Karpas-422 (cell line): ENCODE measurements around the gene RANBP3L. TPM values are rescaled to one million over a fixed set of nuclear protein-coding genes. Genes with fewer than 3 reads are reported as not detected.

Experiments used
- DNase-seq: peaks from one replicate; pipeline ENCODE4 v3.0.0-alpha.2; 2015
- H2AFZ ChIP-seq: fragments of 200-600 bp; sonication (generic); 2 replicates; pipeline ENCODE4 v1.6.1; 2014; ENCODE audit warnings: antibody characterized with exemption, low read length, mixed read lengths
- H3K27ac ChIP-seq: fragments of 200-600 bp; sonication (generic); 2 replicates; pipeline ENCODE4 v1.5.1; 2014; ENCODE audit warnings: mild to moderate bottlenecking, low read length, moderate library complexity
- H3K27me3 ChIP-seq: fragments of 200-600 bp; sonication (generic); 2 replicates; pipeline ENCODE4 v1.6.1; 2014; ENCODE audit warnings: low read length, mixed read lengths
- H3K36me3 ChIP-seq: fragments of 200-600 bp; sonication (generic); 2 replicates; pipeline ENCODE4 v1.6.1; 2014; ENCODE audit warnings: low read length, mixed read lengths; ENCODE audit not compliant: insufficient read depth
- H3K4me1 ChIP-seq: fragments of 200-600 bp; sonication (generic); 2 replicates; pipeline ENCODE4 v1.6.1; 2014; ENCODE audit warnings: mild to moderate bottlenecking, low read length, mixed read lengths
- H3K4me2 ChIP-seq: fragments of 200-600 bp; sonication (generic); 2 replicates; pipeline ENCODE4 v1.6.1; 2014; ENCODE audit warnings: low read length, low read depth, mild to moderate bottlenecking; ENCODE audit not compliant: poor library complexity, severe bottlenecking
- H3K4me3 ChIP-seq: fragments of 200-600 bp; sonication (generic); 2 replicates; pipeline ENCODE4 v1.5.1; 2014; ENCODE audit warnings: mild to moderate bottlenecking, antibody characterized with exemption, low read length, mixed read lengths
- H3K79me2 ChIP-seq: fragments of 200-600 bp; sonication (generic); 2 replicates; pipeline ENCODE4 v1.6.1; 2014; ENCODE audit warnings: mild to moderate bottlenecking, low read length, mixed read lengths
- H3K9ac ChIP-seq: fragments of 200-600 bp; sonication (generic); 2 replicates; pipeline ENCODE4 v1.6.0; 2014; ENCODE audit warnings: low read length
- H3K9me2 ChIP-seq: fragments of 200-600 bp; sonication (generic), shearing (Covaris generic); replicated peaks from 2 replicates; pipeline ENCODE4 v1.6.0; 2014; ENCODE audit warnings: mild to moderate bottlenecking, low read length, moderate library complexity; ENCODE audit not compliant: insufficient read depth
- H3K9me3 ChIP-seq: fragments of 300-700, 200-600 bp; sonication (generic); 2 replicates; pipeline ENCODE4 v1.6.1; 2014; ENCODE audit warnings: low read length, mixed read lengths
- H4K20me1 ChIP-seq: fragments of 200-600 bp; sonication (generic); 2 replicates; pipeline ENCODE4 v1.6.1; 2014; ENCODE audit warnings: mild to moderate bottlenecking, antibody characterized with exemption, low read length, low read depth; ENCODE audit not compliant: insufficient read depth
- total RNA-seq: library from RNA; depleted of rRNA; stranded (reverse); fragments of >200 nt; shearing (Covaris generic); gene quantifications from 2 replicates; pipeline ENCODE4 v1.2.3, GENCODE V29; 2014; ENCODE audit warnings: low replicate concordance

RANBP3L gene
- total RNA-seq, 1 experiment from 2014 or later = 0.22 TPM

GRCh38 chr5:36236801-36237200 is 64.9 kb downstream of the RANBP3L start:
- peak overlapping the region; percentile 83 for H3K4me2 ChIP-seq
- H3K27ac ChIP-seq = peak overlapping the region; percentile 95
- peaks cover 83% of the 10 kb centered on the region for H3K79me2 ChIP-seq
- peak; percentile 95 for DNase-seq
- no peaks in the 10 kb centered on the region for H3K27me3 ChIP-seq
- peaks cover 86% of the 10 kb centered on the region for H3K4me1 ChIP-seq
- peak overlapping the region; percentile 84 for H3K4me3 ChIP-seq
- no peaks in the 10 kb centered on the region for H3K36me3 ChIP-seq
- H3K9me3 ChIP-seq = no peaks in the 10 kb centered on the region
- no peaks in the 10 kb centered on the region for H4K20me1 ChIP-seq
- H3K9me2 ChIP-seq = no peaks in the 10 kb centered on the region
- H2AFZ ChIP-seq = no peak overlapping the region
- peak overlapping the region; percentile 90 for H3K9ac ChIP-seq

GRCh38 chr5:36232533-36232932 is 69.2 kb downstream of the RANBP3L start:
- H3K9me2 ChIP-seq = no peaks in the 10 kb centered on the region
- H3K4me2 ChIP-seq = peak overlapping the region; percentile 28
- H3K27ac ChIP-seq = peak overlapping the region; percentile 53
- H3K36me3 ChIP-seq = no peaks in the 10 kb centered on the region
- H3K4me1 ChIP-seq = peaks cover 79% of the 10 kb centered on the region
- H3K9ac ChIP-seq = no peak overlapping the region
- no peak for DNase-seq
- H3K9me3 ChIP-seq = no peaks in the 10 kb centered on the region
- H4K20me1 ChIP-seq = no peaks in the 10 kb centered on the region
- no peaks in the 10 kb centered on the region for H3K27me3 ChIP-seq
- H2AFZ ChIP-seq = no peak overlapping the region
- H3K4me3 ChIP-seq = no peak overlapping the region
- H3K79me2 ChIP-seq = peaks cover 92% of the 10 kb centered on the region

GRCh38 chr5:36230151-36230790 is 71.4 kb downstream of the RANBP3L start:
- no peak overlapping the region for H2AFZ ChIP-seq
- H3K27me3 ChIP-seq = no peaks in the 10 kb centered on the region
- DNase-seq = no peak
- H3K9me3 ChIP-seq = no peaks in the 10 kb centered on the region
- H4K20me1 ChIP-seq = no peaks in the 10 kb centered on the region
- H3K4me1 ChIP-seq = peaks cover 56% of the 10 kb centered on the region
- peaks cover 88% of the 10 kb centered on the region for H3K79me2 ChIP-seq
- H3K4me2 ChIP-seq = peak overlapping the region; percentile 28
- H3K27ac ChIP-seq = peak overlapping the region; percentile 57
- no peaks in the 10 kb centered on the region for H3K9me2 ChIP-seq
- no peak overlapping the region for H3K4me3 ChIP-seq
- H3K9ac ChIP-seq = no peak overlapping the region
- peaks cover 15% of the 10 kb centered on the region for H3K36me3 ChIP-seq

- no peak for DNase-seq
- Histone ChIP-seq H3K9ac (no peak overlapping the region), H4K20me1 (no peaks in the 10 kb centered on the region)
Observed at GRCh38 chr5:36228505-36228904, 73.2 kb downstream of the RANBP3L start.

GRCh38 chr5:36227046-36227445 is 74.7 kb downstream of the RANBP3L start:
- Histone ChIP-seq H3K27ac (no peak overlapping the region), H3K4me1 (peaks cover 49% of the 10 kb centered on the region), H3K27me3 (no peaks in the 10 kb centered on the region), H3K79me2 (peaks cover 75% of the 10 kb centered on the region), H3K4me3 (no peak overlapping the region), H3K9me2 (no peaks in the 10 kb centered on the region), H3K36me3 (peaks cover 29% of the 10 kb centered on the region), H3K4me2 (no peak overlapping the region), H2AFZ (no peak overlapping the region), H3K9ac (no peak overlapping the region), H4K20me1 (no peaks in the 10 kb centered on the region), H3K9me3 (no peaks in the 10 kb centered on the region)
- DNase-seq = no peak

More at GRCh38 chr5:36228505-36228904, 73.2 kb downstream of the RANBP3L start:
- Histone ChIP-seq H3K27me3 (no peaks in the 10 kb centered on the region), H3K27ac (no peak overlapping the region), H2AFZ (no peak overlapping the region), H3K36me3 (peaks cover 24% of the 10 kb centered on the region), H3K9me2 (no peaks in the 10 kb centered on the region), H3K4me2 (no peak overlapping the region), H3K9me3 (no peaks in the 10 kb centered on the region), H3K4me3 (no peak overlapping the region), H3K4me1 (peaks cover 52% of the 10 kb centered on the region), H3K79me2 (peaks cover 78% of the 10 kb centered on the region)

- H3K36me3 ChIP-seq = peaks cover 65% of the 10 kb centered on the region
- no peaks in the 10 kb centered on the region for H3K9me2 ChIP-seq
- no peaks in the 10 kb centered on the region for H4K20me1 ChIP-seq
- H3K79me2 ChIP-seq = peaks cover 43% of the 10 kb centered on the region
- peaks cover 23% of the 10 kb centered on the region for H3K4me1 ChIP-seq
- DNase-seq = no peak
- H3K9ac ChIP-seq = no peak overlapping the region
- peak overlapping the region; percentile 65 for H3K27ac ChIP-seq
- H2AFZ ChIP-seq = no peak overlapping the region
- H3K4me2 ChIP-seq = no peak overlapping the region
- H3K27me3 ChIP-seq = no peaks in the 10 kb centered on the region
- no peaks in the 10 kb centered on the region for H3K9me3 ChIP-seq
- no peak overlapping the region for H3K4me3 ChIP-seq
Observed at GRCh38 chr5:36222620-36223019, 79.1 kb downstream of the RANBP3L start.

- Histone ChIP-seq H3K79me2 (peaks cover 31% of the 10 kb centered on the region), H3K4me2 (no peak overlapping the region), H3K9me2 (no peaks in the 10 kb centered on the region), H4K20me1 (no peaks in the 10 kb centered on the region), H3K9ac (no peak overlapping the region), H2AFZ (no peak overlapping the region), H3K27ac (no peak overlapping the region), H3K27me3 (no peaks in the 10 kb centered on the region), H3K4me1 (peaks cover 39% of the 10 kb centered on the region), H3K4me3 (no peak overlapping the region), H3K9me3 (no peaks in the 10 kb centered on the region), H3K36me3 (peaks cover 75% of the 10 kb centered on the region)
- no peak for DNase-seq
Observed at GRCh38 chr5:36217988-36218387, 83.7 kb downstream of the RANBP3L start.

GRCh38 chr5:36217567-36217966 is 84.1 kb downstream of the RANBP3L start:
- no peak for DNase-seq
- peak overlapping the region; percentile 48 for H3K4me2 ChIP-seq
- no peaks in the 10 kb centered on the region for H3K9me2 ChIP-seq
- no peaks in the 10 kb centered on the region for H3K27me3 ChIP-seq
- peaks cover 77% of the 10 kb centered on the region for H3K36me3 ChIP-seq
- peaks cover 32% of the 10 kb centered on the region for H3K79me2 ChIP-seq
- H2AFZ ChIP-seq = no peak overlapping the region
- no peaks in the 10 kb centered on the region for H4K20me1 ChIP-seq
- H3K4me1 ChIP-seq = peaks cover 35% of the 10 kb centered on the region
- H3K27ac ChIP-seq = peak overlapping the region; percentile 76
- no peak overlapping the region for H3K4me3 ChIP-seq
- H3K9ac ChIP-seq = no peak overlapping the region
- H3K9me3 ChIP-seq = no peaks in the 10 kb centered on the region
